H1 (cell line): ENCODE data around the gene COG7. TPM values are rescaled to one million over a fixed set of nuclear protein-coding genes. Genes with fewer than 3 reads are reported as not detected.

Source experiments
- CTCF ChIA-PET: fragments of 300-600 bp; sonication (Branson Sonifier 250); formaldehyde crosslinking; loops from one replicate; lab custom pipeline; 2021; ENCODE audit not compliant: partially characterized antibody; lab: Charles Lee
- POLR2A ChIA-PET: fragments of 300-600 bp; sonication (Branson Sonifier 250); formaldehyde crosslinking; loops from one replicate; lab custom pipeline; 2021; ENCODE audit warnings: inconsistent platforms; ENCODE audit not compliant: partially characterized antibody; lab: Charles Lee
- DNase-seq, 2 experiments: peaks; one replicate each; pipeline versions ENCODE4 v3.0.0 to v3.0.0-alpha.2; 2010 to 2022; ENCODE audit warnings: low spot score in 2 of 2, low read depth in 1 of 2, mixed read lengths in 1 of 2
- FAIRE-seq: peaks from 2 replicates; lab custom pipeline; 2011; peaks lifted over from hg19 to GRCh38; lab: Jason Lieb, UNC
- H2AFZ ChIP-seq: 2 replicates; pipeline ENCODE4 v1.8.1; 2012; ENCODE audit warnings: low read length, inconsistent platforms
- H2AK5ac ChIP-seq: 2 replicates; pipeline ENCODE4 v1.6.1; 2013; ENCODE audit warnings: low read depth, low read length
- H2BK120ac ChIP-seq: replicated peaks from 2 replicates; pipeline ENCODE3; 2013; ENCODE audit warnings: low read depth, low read length, inconsistent platforms
- H2BK12ac ChIP-seq: 2 replicates; pipeline ENCODE4 v1.6.1; 2013; ENCODE audit warnings: low read depth, low read length
- H2BK15ac ChIP-seq: 2 replicates; pipeline ENCODE4 v1.6.1; 2013; ENCODE audit warnings: low read length
- H2BK20ac ChIP-seq: 2 replicates; pipeline ENCODE4 v1.6.1; 2013; ENCODE audit warnings: low read length
- H2BK5ac ChIP-seq: 2 replicates; pipeline ENCODE4 v1.6.1; 2013; ENCODE audit warnings: low read depth, low read length
- H3K14ac ChIP-seq: 2 replicates; pipeline ENCODE4 v1.6.1; 2013; ENCODE audit warnings: inconsistent platforms; ENCODE audit not compliant: insufficient read length
- H3K18ac ChIP-seq: 2 replicates; pipeline ENCODE4 v1.6.1; 2013; ENCODE audit warnings: low read length; ENCODE audit errors: extremely low read depth
- H3K23ac ChIP-seq: 2 replicates; pipeline ENCODE4 v1.6.1; 2013; ENCODE audit warnings: inconsistent platforms; ENCODE audit not compliant: insufficient read length
- H3K23me2 ChIP-seq: 2 replicates; pipeline ENCODE4 v1.6.1; 2013; ENCODE audit warnings: low read depth, low read length
- H3K27ac ChIP-seq: 2 replicates; pipeline ENCODE4 v1.6.1; 2011; ENCODE audit warnings: low read depth, low read length, inconsistent platforms
- H3K27me3 ChIP-seq, 4 experiments: replicated peaks in 1 of 4; 1 replicate in 1 of 4; 2 replicates in 3 of 4; pipeline versions ENCODE4 v1.6.1 to v1.8.1; 2011 to 2013; ENCODE audit warnings: low read length in 3 of 4, mild to moderate bottlenecking in 3 of 4, inconsistent platforms in 2 of 4, mixed read lengths in 2 of 4, moderate library complexity in 1 of 4; ENCODE audit not compliant: control insufficient read depth in 3 of 4, insufficient read depth in 3 of 4; ENCODE audit errors: extremely low read depth in 1 of 4
- H3K36me3 ChIP-seq, 4 experiments: 2 replicates each; pipeline versions ENCODE4 v1.6.1 to v1.8.1; 2011 to 2013; ENCODE audit warnings: mild to moderate bottlenecking in 4 of 4, low read length in 3 of 4, moderate library complexity in 2 of 4, control low read depth in 1 of 4, inconsistent platforms in 1 of 4; ENCODE audit not compliant: insufficient read depth in 4 of 4, control insufficient read depth in 2 of 4
- H3K4ac ChIP-seq: replicated peaks from 2 replicates; pipeline ENCODE3; 2013; ENCODE audit warnings: low read length, low read depth, mixed read lengths, inconsistent platforms; ENCODE audit not compliant: insufficient read length
- H3K4me1 ChIP-seq, 4 experiments: replicated peaks in 1 of 4; 1 replicate in 1 of 4; 2 replicates in 3 of 4; pipeline versions ENCODE4 v1.6.1 to v1.8.1; 2011 to 2013; ENCODE audit warnings: low read length in 3 of 4, inconsistent platforms in 2 of 4, mixed read lengths in 1 of 4; ENCODE audit not compliant: insufficient read depth in 4 of 4, control insufficient read depth in 3 of 4
- H3K4me2 ChIP-seq, 2 experiments: 2 replicates each; pipeline versions ENCODE4 v1.6.1 to v1.8.1; 2011 to 2013; ENCODE audit warnings: low read depth in 2 of 2, low read length in 2 of 2, control low read depth in 1 of 2, inconsistent platforms in 1 of 2, mild to moderate bottlenecking in 1 of 2; ENCODE audit not compliant: insufficient read depth in 1 of 2
- H3K4me3 ChIP-seq, 4 experiments: fragments of 200-600, 300-600 bp in 1 of 4; sonication (generic), shearing (Covaris generic), sonication (Bioruptor Twin) in 1 of 4; 2 replicates each; pipeline versions ENCODE4 v1.5.1 to v1.8.1; 2011 to 2016; ENCODE audit warnings: low read length in 4 of 4, low read depth in 3 of 4, control low read depth in 2 of 4, inconsistent platforms in 2 of 4, mild to moderate bottlenecking in 2 of 4, mixed read lengths in 1 of 4, moderate library complexity in 1 of 4; ENCODE audit not compliant: insufficient read depth in 2 of 4; ENCODE audit errors: extremely low read depth in 1 of 4
- H3K56ac ChIP-seq: replicated peaks from 2 replicates; pipeline ENCODE3; 2013; ENCODE audit warnings: low read depth, mild to moderate bottlenecking, mixed read lengths, low read length, inconsistent platforms; ENCODE audit not compliant: insufficient read length
- H3K79me1 ChIP-seq: 2 replicates; pipeline ENCODE4 v1.6.1; 2013; ENCODE audit warnings: low read depth, low read length, control low read depth
- H3K79me2 ChIP-seq, 2 experiments: 2 replicates each; pipeline versions ENCODE4 v1.6.1 to v1.8.1; 2012 to 2013; ENCODE audit warnings: low read length in 2 of 2, mild to moderate bottlenecking in 2 of 2, inconsistent platforms in 1 of 2; ENCODE audit not compliant: insufficient read depth in 2 of 2, control insufficient read depth in 1 of 2
- H3K9ac ChIP-seq, 4 experiments: replicated peaks in 1 of 4; 1 replicate in 1 of 4; 2 replicates in 3 of 4; pipeline versions ENCODE4 v1.6.1 to v1.8.1; 2011 to 2013; ENCODE audit warnings: low read depth in 3 of 4, low read length in 3 of 4, control low read depth in 2 of 4, mild to moderate bottlenecking in 2 of 4, moderate library complexity in 2 of 4, inconsistent platforms in 1 of 4; ENCODE audit errors: extremely low read depth in 1 of 4
- H3K9me3 ChIP-seq, 2 experiments: 2 replicates each; pipeline versions ENCODE4 v1.6.1 to v1.8.1; 2012 to 2013; ENCODE audit warnings: mild to moderate bottlenecking in 2 of 2, moderate library complexity in 2 of 2, control low read depth in 1 of 2, inconsistent platforms in 1 of 2, low read depth in 1 of 2, low read length in 1 of 2, mixed read lengths in 1 of 2; ENCODE audit not compliant: insufficient read depth in 2 of 2
- H4K20me1 ChIP-seq, 2 experiments: replicated peaks in 1 of 2; 2 replicates each; pipeline versions ENCODE3 to v1.8.1; 2011 to 2013; ENCODE audit warnings: inconsistent platforms in 2 of 2, low read length in 2 of 2, mild to moderate bottlenecking in 1 of 2; ENCODE audit not compliant: insufficient read depth in 2 of 2, control insufficient read depth in 1 of 2
- H4K5ac ChIP-seq: 2 replicates; pipeline ENCODE4 v1.6.1; 2013; ENCODE audit warnings: low read length, low read depth, mixed read lengths, inconsistent platforms; ENCODE audit not compliant: insufficient read length
- H4K8ac ChIP-seq: 2 replicates; pipeline ENCODE4 v1.8.0; 2013; ENCODE audit warnings: mild to moderate bottlenecking, moderate library complexity, low read length, inconsistent platforms; ENCODE audit not compliant: insufficient read depth; ENCODE audit errors: extremely low read depth
- H4K91ac ChIP-seq: replicated peaks from 2 replicates; pipeline ENCODE3; 2013; ENCODE audit warnings: low read length, mixed read lengths, inconsistent platforms; ENCODE audit not compliant: insufficient read length
- CHD1 ChIP-seq: IDR thresholded peaks from 2 replicates; pipeline ENCODE4 v1.6.1; 2012; ENCODE audit warnings: low read depth, low read length, improper control_type of control experiment
- CHD2 ChIP-seq: IDR thresholded peaks from 2 replicates; pipeline ENCODE4 v1.6.1; 2012; ENCODE audit warnings: low read length, improper control_type of control experiment
- FOSL1 ChIP-seq: IDR thresholded peaks from 2 replicates; pipeline ENCODE4 v1.6.1; 2011; ENCODE audit warnings: mild to moderate bottlenecking, low read depth, low read length, moderate library complexity; ENCODE audit not compliant: insufficient read depth
- JUN ChIP-seq: IDR thresholded peaks from 2 replicates; pipeline ENCODE4 v1.6.1; 2011; ENCODE audit warnings: low read depth, mild to moderate bottlenecking, improper control_type of control experiment, low read length
- RFX5 ChIP-seq: IDR thresholded peaks from 2 replicates; pipeline ENCODE4 v1.6.1; 2011; ENCODE audit warnings: low read depth, low read length, improper control_type of control experiment, borderline replicate concordance
- SP1 ChIP-seq: IDR thresholded peaks from 2 replicates; pipeline ENCODE4 v1.6.1; 2011; ENCODE audit warnings: low read depth, low read length
- WGBS, 2 experiments: shearing (Covaris generic) in 1 of 2; methylation state at CpG; one replicate each; pipeline versions ENCODE4 v1.1.6 to v1.1.7; 2013 to 2015; ENCODE audit warnings: low lambda C conversion rate in 2 of 2, mixed read lengths in 2 of 2, inconsistent platforms in 1 of 2, low coverage in 1 of 2, missing lambda C conversion rate in 1 of 2; ENCODE audit not compliant: insufficient replicate concordance in 2 of 2, insufficient coverage in 1 of 2, insufficient read length in 1 of 2; ENCODE audit errors: extremely low coverage in 1 of 2, missing lambda C conversion rate in 1 of 2; 5-methylcytosine and 5-hydroxymethylcytosine counted together
- polyA plus RNA-seq, 7 experiments: library from polyadenylated mRNA; depleted of rRNA in 3 of 7; stranded (reverse) in 5 of 7; unstranded in 2 of 7; fragments of >200 nt in 5 of 7; fragments of 200-250 nt in 2 of 7; gene quantifications; 1 replicate in 5 of 7; 2 replicates in 1 of 7; 4 replicates in 1 of 7; pipeline versions ENCODE4 v1.2.1 to v1.2.3, GENCODE V29; 2011 to 2013; ENCODE audit warnings: missing spikeins in 2 of 7, mixed read lengths in 2 of 7
- total RNA-seq: library from RNA; stranded (reverse); fragmentation: NEBNext Ultra II Directional; extraction: Animal tissue kit (Norgen Biotek cat#: 25700); gene quantifications from 2 replicates; pipeline ENCODE4 v1.2.1, GENCODE V29; 2021
- TF ChIP-seq, protein P1 (sequence below): IDR thresholded peaks from 2 replicates; pipeline ENCODE4 v1.6.1; 2012; ENCODE audit warnings: low read length, inconsistent platforms

COG7 gene
- total and polyA plus RNA-seq, 2 of the 8 experiments (the other 6 are each of a cell fraction or from before 2014, with no cell fraction given): 17.2 to 40.4 TPM

DNA sequence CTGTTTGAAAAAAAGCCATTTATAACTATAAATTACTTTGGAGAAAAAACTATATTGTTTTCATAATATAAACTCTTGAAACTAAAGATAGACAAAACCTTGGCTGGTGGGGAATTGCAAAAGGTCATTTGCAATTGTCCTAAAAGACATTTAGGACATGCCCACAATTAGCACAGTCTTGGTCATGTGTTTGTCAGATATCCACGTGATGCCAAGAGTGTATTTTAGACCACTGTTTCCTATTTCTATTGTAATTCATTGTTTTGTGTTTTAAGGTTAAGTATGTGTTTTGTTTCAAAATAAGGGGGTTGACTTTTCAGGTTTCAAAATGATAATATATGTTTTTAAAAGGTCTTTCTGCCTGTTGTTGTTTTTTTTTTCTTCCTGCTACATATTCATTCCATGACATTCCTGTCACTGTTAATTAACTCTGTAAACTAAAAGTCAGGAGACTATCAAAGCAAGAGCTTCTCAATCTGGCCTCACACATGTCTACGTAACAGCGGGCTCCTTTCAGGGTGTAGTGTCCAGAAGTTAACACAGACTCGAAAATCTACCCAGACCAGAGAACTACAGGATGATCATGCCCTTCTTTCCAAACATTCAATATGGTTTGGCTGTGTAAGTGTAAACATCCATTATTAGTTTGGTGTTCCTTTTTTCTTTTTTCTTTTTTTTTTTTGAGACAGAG lies 58.7 kb downstream of the COG7 start:
- Histone ChIP-seq H2BK15ac (no peak overlapping the region), H3K56ac (no peak overlapping the region), H3K14ac (no peak overlapping the region), H3K18ac (no peak overlapping the region), H2BK5ac (no peak overlapping the region), H2BK20ac (no peak overlapping the region), H2AK5ac (no peak overlapping the region), H3K9me3 (no peaks in the 10 kb centered on the region), H4K91ac (no peak overlapping the region), H2BK120ac (no peak overlapping the region), H3K36me3 (peaks cover 0 to 18% (median 10%) of the 10 kb centered on the region in 4 experiments; a peak in 6 of 8 replicates), H3K4me2 (no peak overlapping the region), H3K79me1 (no peaks in the 10 kb centered on the region), H4K5ac (no peak overlapping the region), H4K20me1 (no peaks in the 10 kb centered on the region), H3K79me2 (no peaks in the 10 kb centered on the region), H3K4me3 (no peak overlapping the region), H3K23ac (no peak overlapping the region), H4K8ac (no peak overlapping the region), H3K23me2 (no peaks in the 10 kb centered on the region), H3K27ac (no peak overlapping the region), H2AFZ (no peak overlapping the region), H3K9ac (no peak overlapping the region), H3K4me1 (peaks cover 0 to 7% (median 5%) of the 10 kb centered on the region in 4 experiments; a peak in 6 of 7 replicates), H2BK12ac (no peak overlapping the region), H3K27me3 (no peaks in the 10 kb centered on the region), H3K4ac (no peak overlapping the region)
- 87% methylated on average over 4 of the region's 4 CpGs; no CpG with 5 or more reads in 1 of the 2 experiments for WGBS, 2 experiments
- ChIA-PET CTCF (no interaction called here), POLR2A (no interaction called here)
- no peak for DNase-seq
- no peak for FAIRE-seq
- TF ChIP-seq JUN: no peak
- TF ChIP-seq CHD1: no peak
- TF ChIP-seq RFX5: no peak
- TF ChIP-seq FOSL1: no peak
- TF ChIP-seq, protein P1, sequence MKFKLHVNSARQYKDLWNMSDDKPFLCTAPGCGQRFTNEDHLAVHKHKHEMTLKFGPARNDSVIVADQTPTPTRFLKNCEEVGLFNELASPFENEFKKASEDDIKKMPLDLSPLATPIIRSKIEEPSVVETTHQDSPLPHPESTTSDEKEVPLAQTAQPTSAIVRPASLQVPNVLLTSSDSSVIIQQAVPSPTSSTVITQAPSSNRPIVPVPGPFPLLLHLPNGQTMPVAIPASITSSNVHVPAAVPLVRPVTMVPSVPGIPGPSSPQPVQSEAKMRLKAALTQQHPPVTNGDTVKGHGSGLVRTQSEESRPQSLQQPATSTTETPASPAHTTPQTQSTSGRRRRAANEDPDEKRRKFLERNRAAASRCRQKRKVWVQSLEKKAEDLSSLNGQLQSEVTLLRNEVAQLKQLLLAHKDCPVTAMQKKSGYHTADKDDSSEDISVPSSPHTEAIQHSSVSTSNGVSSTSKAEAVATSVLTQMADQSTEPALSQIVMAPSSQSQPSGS: no peak
- TF ChIP-seq CHD2: no peak
- TF ChIP-seq SP1: no peak
